Left lobe of liver (tissue), 2 donors: ENCODE measurements around the gene VSTM2L. TPM values are rescaled to one million over a fixed set of nuclear protein-coding genes. Genes with fewer than 3 reads are reported as not detected.

ENCODE experiments used
- ATAC-seq: fragments of 200-7000 bp; cut with Tn5 transposase; one replicate; pipeline ENCODE4 v1.9.1; 2020; ENCODE audit warnings: mild to moderate bottlenecking, moderate library complexity
- DNase-seq: peaks from one replicate; pipeline ENCODE4 v3.0.0-alpha.2; 2020; ENCODE audit warnings: low spot score
- total RNA-seq: library from RNA; stranded (reverse); gene quantifications from one replicate; pipeline ENCODE4 v1.2.1, GENCODE V29; 2021
- donor health status: DM: no; HTN: no; CAD: no; lungs with moderate emphysema.
- donor health status: DM: no; HTN: yes; CAD: no.

Gene VSTM2L
- total RNA-seq, 1 donor from 2014 or later: 4.4 TPM

GRCh38 chr20:37934634-37935375 is 31.9 kb downstream of the VSTM2L start:
- ATAC-seq: no peak

DNA sequence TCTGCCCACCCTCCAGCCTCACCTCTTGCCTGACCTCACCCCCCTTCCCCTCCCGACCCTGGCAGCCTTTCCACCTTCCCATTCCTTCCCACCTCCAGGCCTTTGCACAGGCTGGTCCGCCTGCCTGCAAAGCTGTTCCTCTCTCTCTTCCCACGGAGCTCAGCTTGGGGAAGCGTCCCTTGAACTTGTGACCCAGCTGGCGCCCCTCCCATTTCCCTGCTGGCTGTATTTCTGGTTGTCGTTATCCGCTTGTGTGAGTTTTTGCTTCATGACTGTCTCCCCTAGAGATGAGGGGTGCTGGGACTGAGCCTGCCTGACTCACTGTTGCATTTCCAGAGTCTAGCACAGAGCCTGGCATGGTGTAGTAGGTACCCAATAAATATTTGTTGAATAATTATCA is 32.5 kb downstream of the VSTM2L start:
- DNase-seq: peak; percentile 57
- ATAC-seq: peak; percentile 63

More at GRCh38 chr20:37934634-37935375, 31.9 kb downstream of the VSTM2L start:
- no peak for DNase-seq

DNA sequence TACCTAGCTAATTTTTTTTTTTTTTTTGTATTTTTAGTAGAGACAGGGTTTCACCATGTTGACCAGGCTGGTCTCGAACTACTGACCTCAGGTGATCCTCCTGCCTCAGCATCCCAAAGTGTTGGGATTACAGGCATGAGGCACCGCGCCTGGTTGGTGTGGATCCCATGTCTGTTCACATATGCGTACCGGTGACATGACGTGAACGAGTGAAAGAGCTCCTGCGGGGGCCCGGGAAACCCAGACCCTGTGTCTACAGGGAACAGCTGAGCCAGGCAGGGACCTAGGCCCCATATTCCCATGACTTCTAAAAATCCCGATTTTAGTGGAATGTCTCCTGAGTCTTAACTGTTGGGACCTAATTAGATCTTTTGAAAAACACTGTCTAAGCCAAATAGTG is 33.1 kb downstream of the VSTM2L start:
- ATAC-seq: no peak
- no peak for DNase-seq

DNA sequence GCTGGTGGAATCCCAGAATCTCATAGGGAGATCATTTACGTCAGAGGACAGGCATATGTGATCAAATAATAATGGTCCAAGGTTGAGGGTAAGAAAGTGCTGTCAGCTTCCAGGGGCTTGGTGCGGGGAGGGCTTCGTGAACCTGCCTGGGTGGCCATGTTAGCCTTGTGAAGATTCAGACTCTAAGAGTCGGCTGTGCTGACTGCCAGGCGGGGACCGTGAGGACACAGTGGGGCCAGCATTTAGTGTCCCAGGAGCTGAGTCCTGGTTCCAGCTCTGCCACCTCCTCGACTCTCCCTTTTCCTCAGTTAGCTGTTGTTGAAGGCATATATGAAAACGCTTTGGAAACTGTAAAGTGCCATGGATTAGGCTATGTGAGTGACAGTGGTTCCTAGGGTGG is 33.5 kb downstream of the VSTM2L start:
- DNase-seq: no peak
- no peak for ATAC-seq

GRCh38 chr20:37937686-37938085 is 34.8 kb downstream of the VSTM2L start:
- DNase-seq (no peak), ATAC-seq (no peak)

GRCh38 chr20:37938181-37938750 is 35.3 kb downstream of the VSTM2L start:
- DNase-seq (no peak), ATAC-seq (no peak)

DNA sequence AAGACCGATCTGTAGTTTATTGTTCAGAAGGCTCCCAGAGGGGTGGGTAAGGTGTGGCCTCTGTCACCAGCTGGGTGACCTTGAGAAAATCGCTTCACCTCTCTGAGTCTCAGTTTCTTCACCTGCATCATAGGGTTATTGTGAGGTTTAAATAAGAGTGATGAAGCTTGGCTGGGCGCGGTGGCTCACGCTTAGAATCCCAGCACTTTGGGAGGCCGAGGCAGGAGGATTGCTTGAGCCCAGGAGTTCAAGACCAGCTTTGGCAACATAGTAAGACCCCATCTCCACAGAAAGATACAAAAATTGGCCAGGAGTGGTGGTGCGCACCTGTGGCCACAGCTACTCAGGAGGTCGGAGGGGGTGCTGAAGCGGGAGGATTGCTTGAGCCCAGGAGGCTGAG is 36.0 kb downstream of the VSTM2L start:
- DNase-seq (no peak), ATAC-seq (no peak)

- peak; percentile 28 for DNase-seq
- ATAC-seq: no peak
These were observed 37.0 kb downstream of the VSTM2L start for GRCh38 chr20:37939701-37940560.

GRCh38 chr20:37940858-37941257 is 37.9 kb downstream of the VSTM2L start:
- DNase-seq (peak; percentile 18), ATAC-seq (no peak)

DNA sequence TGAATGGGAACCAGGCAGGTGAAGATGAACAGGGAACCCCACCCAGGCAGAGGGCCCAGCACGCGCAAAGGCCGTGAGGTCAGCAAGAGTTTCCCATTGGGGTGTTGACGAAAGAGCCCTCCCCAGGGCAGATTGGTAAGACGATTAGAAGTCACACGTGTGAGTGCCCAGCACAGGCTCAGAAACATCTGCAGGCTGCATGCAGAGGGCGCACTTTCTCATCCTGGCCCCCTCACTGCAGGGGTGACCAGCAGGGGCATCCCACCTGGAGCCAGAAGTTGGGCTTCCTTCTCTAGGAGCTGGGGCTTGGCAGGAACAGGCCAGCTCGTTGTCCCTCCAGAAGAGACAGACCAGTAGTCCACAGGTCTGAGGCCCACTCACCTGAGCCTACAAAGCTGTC is 38.4 kb downstream of the VSTM2L start:
- ATAC-seq (no peak), DNase-seq (peak; percentile 35)

- ATAC-seq (no peak), DNase-seq (no peak)
These were observed 39.1 kb downstream of the VSTM2L start for GRCh38 chr20:37941992-37942391.

DNA sequence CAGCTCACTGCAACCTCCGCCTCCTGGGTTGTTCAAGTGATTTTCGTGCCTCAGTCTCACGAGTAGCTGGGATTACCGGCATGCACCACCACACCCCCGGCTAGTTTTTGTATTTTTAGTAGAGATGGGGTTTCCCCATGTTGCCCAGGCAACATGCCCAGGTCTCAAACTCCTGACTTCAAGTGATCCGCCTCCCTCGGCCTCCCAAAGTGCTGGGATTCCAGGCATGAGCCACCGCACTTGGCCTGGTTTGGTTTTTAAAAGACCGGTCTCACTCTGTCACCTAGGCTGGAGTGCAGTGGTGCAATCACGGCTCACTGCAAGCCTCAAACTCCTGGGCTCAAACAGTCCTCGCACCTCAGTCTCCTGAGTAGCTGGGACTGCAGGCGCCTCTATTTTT is 40.1 kb downstream of the VSTM2L start:
- ATAC-seq: no peak
- DNase-seq: peak; percentile 33

GRCh38 chr20:37943501-37944455 is 40.9 kb downstream of the VSTM2L start:
- ATAC-seq (no peak), DNase-seq (peak; percentile 37)

GRCh38 chr20:37944456-37944981 is 41.6 kb downstream of the VSTM2L start:
- DNase-seq (peak; percentile 32), ATAC-seq (no peak)

GRCh38 chr20:37945091-37945547 is 42.2 kb downstream of the VSTM2L start:
- DNase-seq (no peak), ATAC-seq (no peak)

GRCh38 chr20:37946946-37947345 is 44.0 kb downstream of the VSTM2L start:
- no peak for ATAC-seq
- DNase-seq: peak; percentile 21

GRCh38 chr20:37947943-37948342 is 45.0 kb downstream of the VSTM2L start:
- ATAC-seq: no peak

GRCh38 chr20:37948956-37949355 is 46.0 kb downstream of the VSTM2L start:
- ATAC-seq (no peak), DNase-seq (peak; percentile 27)

More at GRCh38 chr20:37947943-37948342, 45.0 kb downstream of the VSTM2L start:
- no peak for DNase-seq

DNA sequence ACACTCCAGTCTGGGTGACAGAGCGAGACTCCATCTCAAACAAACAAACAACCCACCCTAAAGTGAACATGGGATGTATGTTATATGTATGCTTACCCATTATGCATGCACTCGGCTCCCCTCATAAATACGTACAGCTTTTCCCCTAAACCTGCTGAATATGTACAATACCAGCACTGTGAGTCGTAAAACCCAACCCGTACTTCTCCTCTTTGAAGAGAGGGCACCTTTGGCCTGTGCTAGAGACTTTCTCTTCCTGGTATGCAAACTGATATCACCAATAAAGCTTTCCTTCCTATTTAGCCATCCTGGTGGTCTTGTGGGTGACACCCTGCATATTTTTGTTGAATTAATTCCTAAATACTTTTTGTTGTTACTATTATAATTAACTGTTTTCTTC is 51.3 kb downstream of the VSTM2L start:
- ATAC-seq (no peak), DNase-seq (no peak)

DNA sequence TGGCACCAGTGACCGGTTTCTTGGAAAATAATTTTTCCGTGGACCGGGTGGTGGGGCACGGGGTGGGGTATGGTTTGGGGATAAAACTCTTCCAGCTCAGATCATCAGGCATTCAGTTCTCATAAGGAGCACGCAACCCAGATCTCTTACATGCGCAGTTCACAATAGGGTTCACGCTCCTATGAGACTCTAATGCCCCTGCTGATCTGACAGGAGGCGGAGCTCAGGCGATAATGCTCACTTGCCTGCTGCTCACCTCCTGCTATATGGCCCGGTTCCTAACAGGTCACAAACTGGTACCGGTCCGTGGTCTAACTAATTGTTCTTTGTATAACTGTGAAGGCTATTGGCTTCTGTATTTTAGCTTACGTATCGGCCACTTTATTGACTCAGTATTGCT is 51.7 kb downstream of the VSTM2L start:
- ATAC-seq: no peak
- DNase-seq: peak; percentile 14
